ENCODE data around the gene ZSWIM1.

ZSWIM1 gene

DNA sequence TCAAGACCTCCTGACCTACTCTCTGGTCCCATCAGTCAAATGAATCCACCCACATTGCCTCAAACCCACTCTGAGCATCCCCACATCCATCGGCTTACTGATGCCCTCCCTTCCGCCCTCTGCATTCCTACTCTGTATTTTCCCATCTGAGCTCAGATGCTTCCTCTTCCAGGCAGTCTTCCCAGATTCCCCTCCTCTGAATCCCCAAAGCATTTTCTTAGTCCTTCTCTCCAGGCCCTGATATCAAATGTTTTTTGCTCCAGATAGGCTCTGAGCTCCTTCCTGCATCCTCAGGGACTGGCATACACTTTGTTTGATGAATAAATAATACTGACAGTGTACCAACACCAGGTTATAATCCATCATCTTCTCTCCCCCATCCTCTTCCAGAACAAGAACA, 27.1 kb downstream of the ZSWIM1 start:
- DNase-seq (ENCODE audit: low read depth in 2 of 2): no peak

DNA sequence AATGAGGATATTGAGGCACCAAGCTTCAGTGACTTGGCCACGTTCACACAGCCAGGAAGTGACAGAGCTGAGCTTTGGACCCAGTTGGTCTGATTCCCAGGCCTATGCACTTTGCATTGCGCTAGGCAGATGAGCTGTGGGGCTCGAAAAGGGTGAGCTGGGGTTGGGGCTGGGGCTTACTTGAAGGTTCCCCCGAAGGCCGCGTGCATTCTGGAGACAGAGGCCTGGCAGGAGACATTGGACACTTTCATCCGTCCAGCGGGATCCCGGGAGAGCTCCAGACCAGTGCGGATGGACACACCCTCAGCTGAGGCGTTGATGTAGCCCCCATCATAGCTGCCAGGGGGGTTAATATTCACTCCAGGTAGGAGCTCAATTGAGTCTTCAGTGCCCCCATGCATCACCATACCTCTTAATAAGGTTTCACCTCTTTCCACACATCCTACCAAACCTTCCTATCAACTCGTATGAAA, 28.3 kb downstream of the ZSWIM1 start:
- no peak for DNase-seq (ENCODE audit: low read depth in 2 of 2)

DNA sequence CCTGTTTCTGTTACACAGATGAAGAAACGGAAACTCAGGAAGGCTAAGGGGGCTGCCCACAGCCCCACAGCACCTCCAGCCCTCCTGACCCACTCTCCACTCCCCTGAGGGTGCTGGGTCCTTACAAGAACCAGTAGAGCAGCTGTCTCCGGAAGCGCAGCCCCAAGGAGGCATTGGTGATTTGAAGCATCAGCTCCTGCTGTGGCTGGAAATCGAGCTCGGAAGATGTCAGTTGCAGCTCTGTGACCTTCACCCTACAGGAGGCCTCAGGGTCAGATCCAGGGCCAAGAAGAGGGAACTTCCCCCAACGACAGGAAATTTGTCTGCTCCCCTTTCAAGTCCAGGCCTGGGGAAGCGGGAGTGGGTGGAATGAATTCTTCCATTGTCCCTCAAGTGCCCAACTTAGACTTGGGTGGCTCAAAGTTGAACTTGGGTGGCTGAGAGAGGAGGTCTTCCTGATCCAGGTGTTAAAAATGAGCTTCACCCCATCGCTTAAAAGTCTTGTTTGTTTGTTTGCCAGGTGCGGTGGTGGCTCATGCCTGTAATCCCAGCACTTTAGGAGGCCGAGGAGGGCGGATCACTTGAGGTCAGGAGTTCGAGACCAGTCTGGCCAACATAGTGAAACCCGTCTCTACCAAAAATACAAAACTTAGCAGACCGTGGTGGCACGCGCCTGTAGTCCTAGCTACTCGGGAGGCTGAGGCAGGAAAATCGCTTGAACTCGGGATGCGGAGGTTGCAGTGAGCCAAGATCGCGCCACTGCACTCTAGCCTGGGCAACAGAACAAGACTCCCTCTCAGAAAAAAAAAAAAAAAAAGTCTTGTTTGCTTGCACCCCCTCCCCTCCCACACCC, 29.0 kb downstream of the ZSWIM1 start:
- DNase-seq (ENCODE audit: low read depth in 2 of 2): no peak

DNA sequence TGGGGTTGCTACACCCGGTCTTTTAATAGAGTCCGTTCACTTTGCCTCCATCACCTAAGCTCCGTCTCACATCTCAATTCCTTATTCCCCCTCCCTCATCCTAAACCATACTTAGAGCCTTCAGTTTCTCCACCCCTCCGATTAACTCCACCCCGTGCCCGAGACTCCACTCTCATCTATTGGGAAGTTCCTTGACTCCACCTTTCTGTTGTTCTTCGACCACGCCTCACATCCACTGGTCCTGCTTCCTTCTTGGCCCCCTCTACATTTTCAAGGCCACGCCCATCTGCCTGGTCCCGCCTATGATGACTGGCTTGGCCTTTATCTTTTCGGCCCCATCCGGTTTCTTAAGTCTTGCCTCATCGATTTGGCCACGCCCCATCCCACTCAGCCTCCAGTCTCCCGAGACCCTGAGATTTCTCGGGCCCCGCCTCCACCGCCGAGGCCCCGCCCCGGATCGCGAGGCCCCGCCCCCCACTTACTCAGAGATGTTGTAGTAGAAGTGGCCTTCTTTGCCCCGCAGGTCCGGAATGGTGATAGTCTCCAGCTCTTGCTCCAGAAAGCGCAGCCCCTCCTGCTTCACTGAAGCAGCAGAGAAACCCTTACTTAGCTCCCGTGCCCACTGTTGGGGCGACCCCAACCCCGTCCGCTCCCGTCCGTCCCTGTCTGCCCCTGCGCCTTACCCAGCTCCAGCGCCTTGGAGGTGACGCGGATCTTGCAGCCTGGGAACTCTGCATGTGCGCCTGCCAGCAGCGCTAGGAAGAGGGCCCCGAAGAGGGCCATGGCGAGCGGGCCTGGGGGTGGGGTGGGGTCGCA, 29.9 kb downstream of the ZSWIM1 start:
- peak; percentile 85 to 96 for DNase-seq (ENCODE audit: low read depth in 2 of 2)

DNA sequence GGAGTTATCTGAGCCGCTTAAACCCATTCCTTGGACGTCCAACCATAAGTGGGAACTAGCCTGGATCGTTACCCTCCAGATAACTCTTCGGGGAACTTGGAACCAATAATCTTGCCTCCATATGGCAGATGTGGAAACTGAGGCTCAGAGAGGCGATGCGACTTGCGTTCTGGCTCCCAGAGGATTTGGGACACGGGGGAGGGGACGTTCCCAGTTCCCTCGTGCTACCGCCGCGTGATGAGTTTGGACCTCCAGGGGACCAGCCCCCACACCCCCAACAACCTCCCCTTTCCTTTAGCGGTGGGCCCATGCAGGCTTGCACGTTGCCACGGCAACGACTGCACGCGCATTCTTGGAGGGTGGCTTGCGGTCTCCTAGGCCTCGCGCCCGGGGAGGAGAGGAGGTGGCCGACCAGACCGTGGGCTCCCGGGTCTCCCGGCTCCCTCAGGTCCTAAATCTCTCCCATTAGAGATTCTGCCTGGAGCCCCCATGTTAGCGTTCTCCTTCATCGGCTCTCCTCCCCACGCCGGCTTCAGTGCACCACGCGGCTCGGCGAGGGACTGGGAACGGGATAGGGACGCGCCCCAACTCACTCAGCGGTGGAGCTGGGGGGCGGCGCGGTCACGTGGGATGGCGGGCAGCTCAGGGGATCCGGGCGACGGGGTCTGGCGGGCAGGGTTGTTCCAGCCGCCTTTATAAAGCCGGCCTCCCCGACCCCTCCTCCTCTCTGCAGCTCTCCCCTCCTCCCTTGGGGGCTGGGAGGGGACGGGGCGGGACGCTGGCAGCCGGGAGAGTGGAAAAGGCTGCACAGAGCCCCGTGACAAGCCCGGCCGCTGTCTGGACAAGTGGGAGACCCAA, 30.7 kb downstream of the ZSWIM1 start, which contains the start of gene PLTP:
TSS of gene PLTP (minus strand) at position 670 of the 858 bp plus-strand sequence. CDS start 703 bp downstream, outside the sequence.
- DNase-seq (ENCODE audit: low read depth in 2 of 2): no peak

DNA sequence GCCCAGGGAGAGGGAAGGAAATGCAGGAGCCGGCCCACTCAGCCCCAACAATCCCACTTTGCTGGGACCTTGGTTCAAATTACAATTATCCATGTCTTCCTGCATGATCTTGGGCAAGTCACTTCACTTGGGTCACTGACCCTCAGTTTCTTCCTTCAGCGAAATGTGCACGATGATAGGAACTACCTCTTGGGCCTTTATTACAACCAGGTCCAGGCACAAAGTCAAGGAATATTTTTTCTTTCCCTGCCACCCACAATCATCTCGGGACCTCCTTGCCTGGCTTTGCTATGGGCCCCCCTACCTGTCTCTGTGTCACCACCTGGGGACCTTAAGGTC, 31.3 kb downstream of the ZSWIM1 start:
- no peak for DNase-seq (ENCODE audit: low read depth in 2 of 2)

DNA sequence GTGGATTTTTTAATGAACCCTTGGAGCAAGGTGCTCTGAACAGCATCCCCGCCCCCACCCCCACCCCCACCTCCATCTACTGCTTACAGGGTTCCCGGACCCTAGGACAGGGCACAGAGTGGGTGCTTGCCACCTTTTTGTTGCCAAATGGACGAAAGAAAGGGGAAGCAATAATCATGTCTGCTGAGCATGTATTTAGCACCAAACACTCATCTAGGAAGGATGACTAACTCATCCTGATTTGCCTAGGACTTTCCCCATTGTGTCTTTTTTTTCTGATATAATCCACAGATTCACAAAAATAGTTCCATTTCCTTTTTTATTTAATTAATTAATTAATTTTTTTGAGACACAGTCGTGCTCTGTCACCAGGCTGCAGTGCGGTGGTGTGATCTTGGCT, 32.1 kb downstream of the ZSWIM1 start:
- no peak for DNase-seq (ENCODE audit: low read depth in 2 of 2)

DNA sequence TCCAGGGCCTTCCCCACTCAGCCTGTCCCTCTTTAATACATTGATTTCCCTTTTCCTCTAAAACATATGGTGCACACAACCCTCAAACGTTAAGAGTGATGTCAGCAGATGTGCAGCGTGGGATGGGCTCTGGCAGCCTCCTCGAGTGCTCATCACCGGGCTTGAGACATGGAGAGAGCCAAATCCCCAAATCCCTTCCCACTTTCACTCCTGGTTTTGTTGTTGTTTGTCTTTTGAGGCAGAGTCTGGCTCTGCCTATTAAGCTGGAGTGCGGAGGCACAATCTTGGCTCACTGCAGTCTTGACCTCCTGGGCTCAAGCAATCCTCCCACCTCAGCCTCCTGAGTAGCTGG, 36.7 kb downstream of the ZSWIM1 start:
- no peak for DNase-seq (ENCODE audit: low read depth in 2 of 2)

DNA sequence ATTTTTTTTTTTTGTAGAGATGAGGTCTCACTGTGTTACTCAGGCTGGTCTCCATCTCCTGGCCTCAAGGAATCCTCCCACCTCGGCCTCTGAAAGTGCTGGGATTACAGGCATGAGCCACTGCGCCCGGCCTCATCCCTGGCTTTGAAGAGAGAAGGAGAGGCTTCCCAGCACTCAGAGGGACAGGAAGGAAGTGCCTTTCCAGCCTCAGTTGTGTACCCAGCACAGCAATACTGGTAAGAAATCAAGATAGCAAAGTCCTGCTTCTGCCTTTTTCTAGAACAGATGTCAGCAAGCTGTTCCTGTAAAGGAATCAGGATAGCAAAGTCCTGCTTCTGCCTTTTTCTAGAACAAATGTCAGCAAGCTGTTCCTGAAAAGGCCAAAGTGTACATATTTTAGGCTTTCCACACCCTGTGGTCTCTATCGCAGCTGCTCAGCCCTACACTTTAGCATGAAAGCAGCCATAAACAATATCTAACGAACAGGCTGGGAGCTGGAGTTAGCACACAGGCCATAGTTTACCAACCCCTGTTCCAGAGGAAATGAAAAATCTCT, 37.2 kb downstream of the ZSWIM1 start:
- no peak for DNase-seq (ENCODE audit: low read depth in 2 of 2)

DNA sequence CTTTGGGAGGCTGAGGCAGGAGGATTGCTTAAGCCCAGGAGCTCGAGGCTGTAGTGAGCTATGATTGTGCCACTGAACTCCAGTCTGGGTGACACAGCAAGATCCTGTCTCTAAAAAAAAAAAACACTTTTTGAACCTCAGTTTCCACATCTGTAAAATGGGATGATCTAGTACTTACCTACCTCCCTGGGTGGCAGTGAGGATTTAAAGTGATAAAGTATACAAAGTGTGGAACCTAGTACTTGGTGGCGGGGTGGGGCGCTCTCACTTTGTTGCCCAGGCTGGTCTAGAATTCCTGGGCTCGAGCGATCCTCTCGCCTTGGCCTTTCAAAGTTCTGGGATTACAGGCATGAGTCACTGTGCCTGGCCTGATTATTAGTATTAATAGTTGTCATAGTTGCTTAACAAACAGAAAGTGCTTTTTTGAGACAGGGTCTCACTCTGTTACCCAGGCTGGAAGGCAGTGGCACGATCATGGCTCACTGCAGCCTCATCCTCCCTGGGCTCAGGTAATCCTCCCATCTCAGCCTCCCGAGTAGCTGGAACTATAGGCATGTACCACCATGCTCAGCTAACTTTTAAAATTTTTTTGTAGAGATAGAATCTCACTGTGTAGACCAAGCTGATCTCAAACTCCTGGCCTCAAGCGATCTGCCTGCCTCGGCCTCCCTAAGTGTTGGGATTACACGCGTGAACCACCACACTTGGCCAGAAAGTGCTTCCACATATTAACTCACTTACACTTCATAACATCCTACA, 37.9 kb downstream of the ZSWIM1 start:
- no peak for DNase-seq (ENCODE audit: low read depth in 2 of 2)

DNA sequence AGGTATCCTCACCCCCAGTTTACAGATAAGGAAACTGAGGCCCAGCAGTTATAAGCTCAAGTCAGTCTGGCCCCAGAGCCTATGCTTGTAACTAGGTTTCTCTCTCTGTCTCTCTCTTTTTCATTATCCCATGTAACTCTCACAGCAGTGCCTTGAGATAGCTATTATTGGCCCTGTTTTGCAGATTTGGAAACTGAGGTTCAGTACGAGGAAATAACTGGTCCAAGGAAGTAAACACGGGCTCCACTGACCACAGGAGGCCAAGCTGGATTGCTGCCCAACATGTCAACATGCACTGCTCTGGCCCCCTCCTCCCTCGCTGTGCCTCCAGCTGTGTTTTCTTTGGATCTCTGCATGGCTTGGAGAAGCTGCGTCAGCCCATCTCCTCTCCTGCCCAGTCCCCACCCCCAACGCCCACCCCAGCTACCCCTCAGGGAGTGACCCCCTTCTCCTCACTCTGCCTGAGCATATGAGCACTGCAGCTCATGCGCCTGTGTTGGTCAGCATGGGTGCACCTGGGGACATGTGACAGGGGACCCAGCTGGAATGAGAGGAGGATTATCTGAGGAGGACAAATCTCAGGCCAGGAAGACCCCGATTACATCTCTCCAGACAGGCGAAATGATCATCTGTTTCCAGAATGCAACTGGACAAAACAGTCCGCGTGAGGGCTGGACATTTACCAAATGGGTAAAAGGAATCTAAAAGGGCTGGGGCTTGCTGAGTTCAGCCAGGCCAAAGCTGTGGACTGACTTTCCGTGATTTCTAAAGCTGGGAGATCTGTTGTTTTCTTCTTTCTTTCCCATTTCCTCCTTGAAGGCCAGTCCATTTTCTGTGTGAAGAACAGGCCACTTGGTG, 38.7 kb downstream of the ZSWIM1 start:
- no peak for DNase-seq (ENCODE audit: low read depth in 2 of 2)

DNA sequence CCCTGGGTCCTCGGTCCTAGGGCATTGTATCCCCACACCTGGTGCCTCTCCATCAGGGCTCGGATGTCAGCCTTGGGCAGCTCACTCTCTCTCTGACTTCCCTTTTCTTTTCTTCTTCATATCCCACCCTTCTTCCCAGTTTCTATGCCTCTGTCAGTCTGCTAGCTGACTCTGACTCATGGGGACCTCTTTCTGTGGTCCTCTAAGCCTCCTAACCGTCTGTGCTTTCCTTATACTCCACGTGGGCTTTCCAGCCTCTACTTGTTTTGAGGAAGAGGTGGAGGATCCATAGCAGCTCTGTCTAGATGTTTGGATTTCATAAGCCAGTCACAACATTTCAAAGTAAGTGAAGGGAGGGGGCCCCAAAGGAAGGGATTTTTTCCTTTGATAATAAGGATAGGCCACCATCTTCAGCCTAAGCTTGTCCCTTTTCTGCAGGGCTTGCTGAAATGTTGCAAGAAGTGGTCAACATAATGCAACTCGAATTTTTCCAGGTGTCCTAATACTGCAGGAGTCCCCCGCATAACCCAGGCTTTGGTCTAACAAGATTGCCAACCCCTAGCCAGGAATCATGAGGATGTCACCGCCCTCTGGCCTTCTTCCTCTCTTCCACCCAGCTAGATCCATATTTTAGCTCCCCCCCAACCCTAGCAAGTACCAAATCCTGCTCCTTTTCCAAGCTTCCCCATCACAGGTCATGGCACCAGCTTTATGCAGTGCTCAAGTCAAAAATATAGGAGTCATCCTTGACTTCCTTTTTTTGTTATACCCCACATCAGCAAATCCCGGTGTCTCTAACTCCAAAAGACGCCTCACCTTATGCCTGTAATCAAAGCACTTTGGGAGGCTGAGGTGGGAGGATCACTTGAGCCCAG, 39.7 kb downstream of the ZSWIM1 start:
- DNase-seq (ENCODE audit: low read depth in 2 of 2): no peak

DNA sequence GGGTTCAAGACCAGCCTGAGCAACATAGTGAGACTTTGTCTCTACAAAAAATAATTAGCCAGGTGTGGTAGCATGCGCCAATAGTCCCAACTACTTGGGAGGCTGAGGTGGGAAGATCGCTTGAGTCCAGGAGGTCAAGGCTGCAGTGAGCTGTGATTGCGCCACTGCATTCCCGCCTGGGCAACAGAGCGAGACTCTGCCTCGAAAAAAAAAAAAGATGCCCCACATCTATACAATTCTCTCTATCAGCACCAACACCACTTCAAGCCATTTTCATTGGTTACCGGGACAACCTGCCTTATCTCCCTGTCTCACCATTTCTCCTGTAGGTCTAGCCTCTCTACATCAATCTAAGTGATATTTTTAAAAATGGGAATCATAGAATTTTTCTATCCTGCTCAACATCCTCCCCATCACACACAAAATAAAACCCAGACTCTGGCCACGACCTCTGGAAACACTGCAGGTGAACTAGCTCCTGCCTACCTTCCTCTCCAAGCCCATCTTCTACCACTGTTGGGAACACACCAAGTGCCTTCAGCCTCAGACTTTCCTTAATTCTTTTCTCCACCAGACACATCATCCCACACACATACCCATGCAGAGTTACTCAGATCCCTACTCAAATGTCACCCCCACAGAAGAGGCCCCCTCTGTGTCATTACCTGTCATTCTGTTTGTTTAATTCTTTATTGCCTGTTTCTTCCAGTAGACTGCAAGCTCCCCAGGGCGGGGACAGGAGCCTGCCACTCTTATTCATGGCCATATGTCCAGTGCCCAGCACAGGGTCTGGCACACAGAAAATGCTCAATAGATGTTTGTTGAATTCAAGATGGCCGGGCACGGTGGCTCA, 40.5 kb downstream of the ZSWIM1 start:
- no peak for DNase-seq (ENCODE audit: low read depth in 2 of 2)

DNA sequence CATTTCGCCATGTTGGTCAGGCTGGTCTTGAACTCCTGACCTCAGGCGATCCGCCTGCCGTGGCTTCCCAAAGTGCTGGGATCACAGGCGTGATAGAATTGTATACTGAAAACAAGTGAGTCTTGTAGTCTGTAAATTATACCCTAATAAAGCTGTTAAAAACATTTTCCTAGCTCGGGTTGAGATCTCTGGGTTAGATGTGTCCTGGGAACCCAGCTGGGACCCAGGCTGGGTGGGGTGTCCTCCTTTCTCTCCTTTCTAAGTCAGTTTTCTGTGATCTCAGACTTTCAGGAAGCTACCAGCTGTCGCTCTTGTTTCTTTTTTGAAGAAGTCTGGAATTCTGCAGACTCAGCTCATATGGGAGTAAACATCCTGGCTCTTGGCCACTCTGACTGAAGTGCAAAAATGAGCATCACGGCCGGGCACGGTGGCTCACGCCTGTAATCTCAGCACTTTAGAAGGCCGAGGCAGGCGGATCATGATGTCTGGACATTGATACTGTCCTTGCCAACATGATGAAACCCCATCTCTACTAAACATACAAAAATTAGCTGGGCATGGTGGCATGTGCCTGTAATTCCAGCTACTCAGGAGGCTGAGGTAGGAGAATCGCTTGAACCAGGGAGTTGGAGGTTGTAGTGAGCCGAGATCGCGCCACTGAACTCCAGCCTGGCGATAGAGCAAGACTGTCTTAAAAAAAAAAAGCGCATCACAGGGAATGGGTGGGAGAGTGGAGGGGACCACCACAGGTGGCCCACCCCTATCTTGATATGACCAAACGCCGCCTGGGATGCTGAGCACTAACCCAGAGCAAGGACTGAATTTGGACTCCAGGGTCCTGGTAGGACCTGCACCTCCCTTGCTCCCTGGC, 43.6 kb downstream of the ZSWIM1 start:
- no peak for DNase-seq (ENCODE audit: low read depth in 2 of 2)

DNA sequence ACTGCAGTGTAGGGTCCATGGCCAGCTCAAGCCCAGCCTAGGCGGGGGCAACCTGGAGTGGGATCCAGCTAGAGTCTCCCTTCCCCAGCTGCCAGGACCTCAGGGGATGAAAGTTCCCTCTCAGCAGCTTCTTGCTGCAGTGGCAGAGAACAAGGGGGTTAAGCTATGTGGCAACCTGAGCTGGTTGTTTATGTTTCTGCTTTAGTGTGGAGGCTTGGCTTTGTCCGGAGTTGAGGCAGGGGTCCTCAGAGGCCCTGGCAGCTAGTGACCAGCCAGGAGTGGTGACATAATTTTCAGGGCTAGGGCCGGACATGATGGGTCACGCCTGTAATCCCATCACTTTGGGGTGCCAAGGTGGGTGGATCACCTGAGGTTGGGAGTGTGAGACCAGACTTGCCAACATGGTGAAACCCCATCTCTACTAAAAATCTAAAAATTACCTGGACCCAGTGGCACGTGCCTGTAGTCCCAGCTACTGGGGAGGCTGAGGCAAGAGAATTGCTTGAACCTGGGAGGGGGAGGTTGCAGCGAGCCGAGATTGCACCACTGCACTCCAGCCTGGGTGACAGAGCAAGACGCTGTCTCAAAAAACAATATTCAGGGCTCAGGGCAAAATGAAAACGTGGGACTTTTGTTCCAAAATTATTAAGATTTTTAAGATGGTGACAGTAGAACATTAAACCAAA, 44.9 kb downstream of the ZSWIM1 start:
- no peak for DNase-seq (ENCODE audit: low read depth in 2 of 2)

DNA sequence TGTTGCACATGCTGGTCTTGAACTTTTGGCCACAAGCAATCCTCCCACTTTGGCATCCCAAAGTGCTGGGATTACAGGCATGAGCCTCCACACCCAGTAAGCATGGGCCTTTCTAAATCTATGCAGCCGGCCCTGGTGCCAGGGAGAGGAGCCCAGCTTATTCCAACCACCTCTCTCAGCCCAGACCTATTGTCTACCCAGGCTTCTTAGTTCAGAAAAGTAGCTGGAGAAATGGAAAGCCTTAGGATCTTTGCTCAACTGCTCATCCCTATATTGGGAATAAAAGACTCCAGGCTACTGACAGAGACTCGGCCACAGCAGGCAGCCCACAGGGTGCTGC, 45.7 kb downstream of the ZSWIM1 start:
- DNase-seq (ENCODE audit: low read depth in 2 of 2): no peak
